ENCODE measurements around the gene USP48.

DNA sequence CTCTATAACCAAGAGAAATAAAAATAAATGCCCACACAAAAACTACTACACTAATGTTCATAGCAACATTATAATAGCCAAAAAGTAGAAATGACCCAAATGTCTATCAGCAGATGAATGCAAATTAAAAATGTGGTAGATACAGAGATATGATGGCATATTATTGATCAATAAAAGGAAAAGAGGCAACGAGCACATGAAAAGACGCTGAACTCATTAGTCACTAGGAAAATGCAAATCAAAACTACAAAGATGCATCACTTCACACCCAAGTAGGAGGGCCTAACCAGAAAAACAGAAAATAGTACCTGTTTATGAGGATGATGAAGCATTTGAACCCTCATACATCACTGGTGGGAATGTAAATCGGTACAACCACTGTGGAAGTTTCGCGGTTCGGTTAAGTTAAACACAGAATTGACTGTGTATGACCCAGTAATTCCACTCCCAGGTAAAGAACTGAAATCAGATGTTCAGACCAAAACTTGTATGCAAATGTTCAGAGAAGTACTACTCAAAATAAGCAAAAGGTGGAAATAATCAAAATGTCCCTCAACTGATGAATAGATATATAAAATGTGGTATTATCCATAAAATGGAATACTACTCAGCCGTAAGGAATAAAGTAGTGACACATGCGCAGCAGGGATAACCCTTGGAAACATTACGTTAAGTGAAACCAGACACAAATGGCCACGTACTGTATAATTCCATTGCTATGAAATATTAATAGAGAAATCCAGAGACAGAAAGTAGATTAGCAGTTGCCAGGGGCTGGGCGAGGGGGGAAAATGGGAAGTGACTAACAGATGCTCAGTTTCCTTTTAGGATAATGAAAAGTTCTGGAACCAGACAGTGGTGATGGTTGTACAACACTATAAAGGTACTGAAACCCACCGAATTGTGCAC, 3.1 kb downstream of the USP48 start:
- TF ChIP-seq, protein P1, sequence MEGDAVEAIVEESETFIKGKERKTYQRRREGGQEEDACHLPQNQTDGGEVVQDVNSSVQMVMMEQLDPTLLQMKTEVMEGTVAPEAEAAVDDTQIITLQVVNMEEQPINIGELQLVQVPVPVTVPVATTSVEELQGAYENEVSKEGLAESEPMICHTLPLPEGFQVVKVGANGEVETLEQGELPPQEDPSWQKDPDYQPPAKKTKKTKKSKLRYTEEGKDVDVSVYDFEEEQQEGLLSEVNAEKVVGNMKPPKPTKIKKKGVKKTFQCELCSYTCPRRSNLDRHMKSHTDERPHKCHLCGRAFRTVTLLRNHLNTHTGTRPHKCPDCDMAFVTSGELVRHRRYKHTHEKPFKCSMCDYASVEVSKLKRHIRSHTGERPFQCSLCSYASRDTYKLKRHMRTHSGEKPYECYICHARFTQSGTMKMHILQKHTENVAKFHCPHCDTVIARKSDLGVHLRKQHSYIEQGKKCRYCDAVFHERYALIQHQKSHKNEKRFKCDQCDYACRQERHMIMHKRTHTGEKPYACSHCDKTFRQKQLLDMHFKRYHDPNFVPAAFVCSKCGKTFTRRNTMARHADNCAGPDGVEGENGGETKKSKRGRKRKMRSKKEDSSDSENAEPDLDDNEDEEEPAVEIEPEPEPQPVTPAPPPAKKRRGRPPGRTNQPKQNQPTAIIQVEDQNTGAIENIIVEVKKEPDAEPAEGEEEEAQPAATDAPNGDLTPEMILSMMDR (tag by site-specific recombination; IDR thresholded peaks at IDR 0.05) = no peak
- TF ChIP-seq, protein P2, sequence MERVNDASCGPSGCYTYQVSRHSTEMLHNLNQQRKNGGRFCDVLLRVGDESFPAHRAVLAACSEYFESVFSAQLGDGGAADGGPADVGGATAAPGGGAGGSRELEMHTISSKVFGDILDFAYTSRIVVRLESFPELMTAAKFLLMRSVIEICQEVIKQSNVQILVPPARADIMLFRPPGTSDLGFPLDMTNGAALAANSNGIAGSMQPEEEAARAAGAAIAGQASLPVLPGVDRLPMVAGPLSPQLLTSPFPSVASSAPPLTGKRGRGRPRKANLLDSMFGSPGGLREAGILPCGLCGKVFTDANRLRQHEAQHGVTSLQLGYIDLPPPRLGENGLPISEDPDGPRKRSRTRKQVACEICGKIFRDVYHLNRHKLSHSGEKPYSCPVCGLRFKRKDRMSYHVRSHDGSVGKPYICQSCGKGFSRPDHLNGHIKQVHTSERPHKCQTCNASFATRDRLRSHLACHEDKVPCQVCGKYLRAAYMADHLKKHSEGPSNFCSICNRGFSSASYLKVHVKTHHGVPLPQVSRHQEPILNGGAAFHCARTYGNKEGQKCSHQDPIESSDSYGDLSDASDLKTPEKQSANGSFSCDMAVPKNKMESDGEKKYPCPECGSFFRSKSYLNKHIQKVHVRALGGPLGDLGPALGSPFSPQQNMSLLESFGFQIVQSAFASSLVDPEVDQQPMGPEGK (tag by site-specific recombination; IDR thresholded peaks at IDR 0.05) = no peak
- no peak for TF ChIP-seq ZSCAN30 (tag by site-specific recombination; IDR thresholded peaks at IDR 0.05)
- TF ChIP-seq, protein P3, sequence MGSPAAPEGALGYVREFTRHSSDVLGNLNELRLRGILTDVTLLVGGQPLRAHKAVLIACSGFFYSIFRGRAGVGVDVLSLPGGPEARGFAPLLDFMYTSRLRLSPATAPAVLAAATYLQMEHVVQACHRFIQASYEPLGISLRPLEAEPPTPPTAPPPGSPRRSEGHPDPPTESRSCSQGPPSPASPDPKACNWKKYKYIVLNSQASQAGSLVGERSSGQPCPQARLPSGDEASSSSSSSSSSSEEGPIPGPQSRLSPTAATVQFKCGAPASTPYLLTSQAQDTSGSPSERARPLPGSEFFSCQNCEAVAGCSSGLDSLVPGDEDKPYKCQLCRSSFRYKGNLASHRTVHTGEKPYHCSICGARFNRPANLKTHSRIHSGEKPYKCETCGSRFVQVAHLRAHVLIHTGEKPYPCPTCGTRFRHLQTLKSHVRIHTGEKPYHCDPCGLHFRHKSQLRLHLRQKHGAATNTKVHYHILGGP (tag by site-specific recombination; IDR thresholded peaks at IDR 0.05) = no peak
- TF ChIP-seq, protein P4, sequence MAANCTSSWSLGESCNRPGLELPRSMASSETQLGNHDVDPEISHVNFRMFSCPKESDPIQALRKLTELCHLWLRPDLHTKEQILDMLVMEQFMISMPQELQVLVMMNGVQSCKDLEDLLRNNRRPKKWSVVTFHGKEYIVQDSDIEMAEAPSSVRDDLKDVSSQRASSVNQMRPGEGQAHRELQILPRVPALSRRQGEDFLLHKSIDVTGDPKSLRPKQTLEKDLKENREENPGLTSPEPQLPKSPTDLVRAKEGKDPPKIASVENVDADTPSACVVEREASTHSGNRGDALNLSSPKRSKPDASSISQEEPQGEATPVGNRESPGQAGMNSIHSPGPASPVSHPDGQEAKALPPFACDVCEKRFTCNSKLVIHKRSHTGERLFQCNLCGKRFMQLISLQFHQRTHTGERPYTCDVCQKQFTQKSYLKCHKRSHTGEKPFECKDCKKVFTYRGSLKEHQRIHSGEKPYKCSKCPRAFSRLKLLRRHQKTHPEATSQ (tag by site-specific recombination; IDR thresholded peaks at IDR 0.05) = no peak
- TF ChIP-seq, protein P5, sequence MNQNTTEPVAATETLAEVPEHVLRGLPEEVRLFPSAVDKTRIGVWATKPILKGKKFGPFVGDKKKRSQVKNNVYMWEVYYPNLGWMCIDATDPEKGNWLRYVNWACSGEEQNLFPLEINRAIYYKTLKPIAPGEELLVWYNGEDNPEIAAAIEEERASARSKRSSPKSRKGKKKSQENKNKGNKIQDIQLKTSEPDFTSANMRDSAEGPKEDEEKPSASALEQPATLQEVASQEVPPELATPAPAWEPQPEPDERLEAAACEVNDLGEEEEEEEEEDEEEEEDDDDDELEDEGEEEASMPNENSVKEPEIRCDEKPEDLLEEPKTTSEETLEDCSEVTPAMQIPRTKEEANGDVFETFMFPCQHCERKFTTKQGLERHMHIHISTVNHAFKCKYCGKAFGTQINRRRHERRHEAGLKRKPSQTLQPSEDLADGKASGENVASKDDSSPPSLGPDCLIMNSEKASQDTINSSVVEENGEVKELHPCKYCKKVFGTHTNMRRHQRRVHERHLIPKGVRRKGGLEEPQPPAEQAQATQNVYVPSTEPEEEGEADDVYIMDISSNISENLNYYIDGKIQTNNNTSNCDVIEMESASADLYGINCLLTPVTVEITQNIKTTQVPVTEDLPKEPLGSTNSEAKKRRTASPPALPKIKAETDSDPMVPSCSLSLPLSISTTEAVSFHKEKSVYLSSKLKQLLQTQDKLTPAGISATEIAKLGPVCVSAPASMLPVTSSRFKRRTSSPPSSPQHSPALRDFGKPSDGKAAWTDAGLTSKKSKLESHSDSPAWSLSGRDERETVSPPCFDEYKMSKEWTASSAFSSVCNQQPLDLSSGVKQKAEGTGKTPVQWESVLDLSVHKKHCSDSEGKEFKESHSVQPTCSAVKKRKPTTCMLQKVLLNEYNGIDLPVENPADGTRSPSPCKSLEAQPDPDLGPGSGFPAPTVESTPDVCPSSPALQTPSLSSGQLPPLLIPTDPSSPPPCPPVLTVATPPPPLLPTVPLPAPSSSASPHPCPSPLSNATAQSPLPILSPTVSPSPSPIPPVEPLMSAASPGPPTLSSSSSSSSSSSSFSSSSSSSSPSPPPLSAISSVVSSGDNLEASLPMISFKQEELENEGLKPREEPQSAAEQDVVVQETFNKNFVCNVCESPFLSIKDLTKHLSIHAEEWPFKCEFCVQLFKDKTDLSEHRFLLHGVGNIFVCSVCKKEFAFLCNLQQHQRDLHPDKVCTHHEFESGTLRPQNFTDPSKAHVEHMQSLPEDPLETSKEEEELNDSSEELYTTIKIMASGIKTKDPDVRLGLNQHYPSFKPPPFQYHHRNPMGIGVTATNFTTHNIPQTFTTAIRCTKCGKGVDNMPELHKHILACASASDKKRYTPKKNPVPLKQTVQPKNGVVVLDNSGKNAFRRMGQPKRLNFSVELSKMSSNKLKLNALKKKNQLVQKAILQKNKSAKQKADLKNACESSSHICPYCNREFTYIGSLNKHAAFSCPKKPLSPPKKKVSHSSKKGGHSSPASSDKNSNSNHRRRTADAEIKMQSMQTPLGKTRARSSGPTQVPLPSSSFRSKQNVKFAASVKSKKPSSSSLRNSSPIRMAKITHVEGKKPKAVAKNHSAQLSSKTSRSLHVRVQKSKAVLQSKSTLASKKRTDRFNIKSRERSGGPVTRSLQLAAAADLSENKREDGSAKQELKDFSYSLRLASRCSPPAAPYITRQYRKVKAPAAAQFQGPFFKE (tag by site-specific recombination; IDR thresholded peaks at IDR 0.05; ENCODE audit: borderline replicate concordance) = no peak
- no peak for TF ChIP-seq TCF7L2 (IDR thresholded peaks at IDR 0.05; ENCODE audit: borderline replicate concordance, low read depth, low read length)
- TF ChIP-seq, protein P6, sequence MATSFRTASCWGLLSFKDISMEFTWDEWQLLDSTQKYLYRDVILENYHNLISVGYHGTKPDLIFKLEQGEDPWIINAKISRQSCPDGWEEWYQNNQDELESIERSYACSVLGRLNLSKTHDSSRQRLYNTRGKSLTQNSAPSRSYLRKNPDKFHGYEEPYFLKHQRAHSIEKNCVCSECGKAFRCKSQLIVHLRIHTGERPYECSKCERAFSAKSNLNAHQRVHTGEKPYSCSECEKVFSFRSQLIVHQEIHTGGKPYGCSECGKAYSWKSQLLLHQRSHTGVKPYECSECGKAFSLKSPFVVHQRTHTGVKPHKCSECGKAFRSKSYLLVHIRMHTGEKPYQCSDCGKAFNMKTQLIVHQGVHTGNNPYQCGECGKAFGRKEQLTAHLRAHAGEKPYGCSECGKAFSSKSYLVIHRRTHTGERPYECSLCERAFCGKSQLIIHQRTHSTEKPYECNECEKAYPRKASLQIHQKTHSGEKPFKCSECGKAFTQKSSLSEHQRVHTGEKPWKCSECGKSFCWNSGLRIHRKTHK (tag by site-specific recombination; IDR thresholded peaks at IDR 0.05) = no peak
- TF ChIP-seq ZNF660 (tag by site-specific recombination; IDR thresholded peaks at IDR 0.05) = no peak
- no peak for TF ChIP-seq ZNF707 (tag by site-specific recombination; IDR thresholded peaks at IDR 0.05)
